HepG2 (cell line): ENCODE measurements around the gene PCNX4. TPM values are rescaled to one million over a fixed set of nuclear protein-coding genes. Genes with fewer than 3 reads are reported as not detected.

Source experiments
- EEA1 ChIP-seq: sonication (generic); formaldehyde crosslinking; IDR thresholded peaks from 2 replicates; pipeline ENCODE4 v1.5.1; 2020; ENCODE audit warnings: mild to moderate bottlenecking, missing genetic modification reagents, borderline replicate concordance
- FUBP1 ChIP-seq: sonication (generic); formaldehyde crosslinking; IDR thresholded peaks from 2 replicates; pipeline ENCODE4 v1.5.1; 2020; ENCODE audit warnings: missing genetic modification reagents, mild to moderate bottlenecking, borderline replicate concordance
- MBNL3 ChIP-seq: fragments of 250-450 bp; sonication (Bioruptor Pico); conservative IDR thresholded peaks from 2 replicates; pipeline ENCODE4 v1.8.0; 2022; ENCODE audit warnings: mild to moderate bottlenecking, inconsistent platforms
- MED8 ChIP-seq: sonication (generic); formaldehyde crosslinking; IDR thresholded peaks from 2 replicates; pipeline ENCODE4 v1.8.1; 2023; ENCODE audit warnings: mild to moderate bottlenecking, missing genetic modification reagents; ENCODE audit not compliant: insufficient replicate concordance
- NFIC ChIP-seq: IDR thresholded peaks from 2 replicates; pipeline ENCODE4 v1.6.1; 2012; ENCODE audit warnings: mild to moderate bottlenecking, low read length, inconsistent platforms
- PHF8 ChIP-seq: sonication (generic); formaldehyde crosslinking; IDR thresholded peaks from 2 replicates; pipeline ENCODE4 v1.5.0; 2020; ENCODE audit warnings: missing genetic modification reagents
- PRMT3 ChIP-seq: sonication (generic); formaldehyde crosslinking; IDR thresholded peaks from 2 replicates; pipeline ENCODE4 v1.8.1; 2022; ENCODE audit warnings: low read depth, mild to moderate bottlenecking, moderate library complexity, missing genetic modification reagents, borderline replicate concordance
- RFX3 ChIP-seq: IDR thresholded peaks from 2 replicates; pipeline ENCODE4 v1.6.1; 2016; ENCODE audit warnings: missing biosample characterization, missing genetic modification reagents
- SRSF1 ChIP-seq: fragments of 200-400 bp; formaldehyde crosslinking; optimal IDR thresholded peaks from 2 replicates; pipeline ENCODE3; 2017; ENCODE audit warnings: mild to moderate bottlenecking, low read depth, low read length, moderate library complexity
- THAP7 ChIP-seq: sonication (generic); formaldehyde crosslinking; IDR thresholded peaks from 2 replicates; pipeline ENCODE4 v1.8.1; 2023; ENCODE audit warnings: mild to moderate bottlenecking, missing genetic modification reagents
- TOE1 ChIP-seq: sonication (generic); formaldehyde crosslinking; IDR thresholded peaks from 2 replicates; pipeline ENCODE4 v1.4.0; 2020; ENCODE audit warnings: mild to moderate bottlenecking, missing genetic modification reagents
- ZNF232 ChIP-seq: sonication (generic); formaldehyde crosslinking; IDR thresholded peaks from 2 replicates; pipeline ENCODE4 v1.4.0; 2020; ENCODE audit warnings: missing genetic modification reagents, borderline replicate concordance
- ZNF296 ChIP-seq: sonication (generic); formaldehyde crosslinking; conservative IDR thresholded peaks from 2 replicates; pipeline ENCODE4 v1.5.0; 2020; ENCODE audit warnings: mild to moderate bottlenecking, missing genetic modification reagents
- ZNF430 ChIP-seq: sonication (generic); formaldehyde crosslinking; IDR thresholded peaks from 2 replicates; pipeline ENCODE4 v1.9.0; 2021; ENCODE audit warnings: mild to moderate bottlenecking, missing genetic modification reagents
- ZNF619 ChIP-seq: sonication (generic); formaldehyde crosslinking; IDR thresholded peaks from 2 replicates; pipeline ENCODE4 v1.4.0; 2020; ENCODE audit warnings: mild to moderate bottlenecking, missing genetic modification reagents
- ZNF749 ChIP-seq: sonication (generic); formaldehyde crosslinking; IDR thresholded peaks from 2 replicates; pipeline ENCODE4 v1.8.0; 2022; ENCODE audit warnings: mild to moderate bottlenecking, missing genetic modification reagents, moderate library complexity, borderline replicate concordance
- ZNF781 ChIP-seq: sonication (generic); formaldehyde crosslinking; IDR thresholded peaks from 2 replicates; pipeline ENCODE4 v1.5.1; 2020; ENCODE audit warnings: borderline replicate concordance, mild to moderate bottlenecking, missing genetic modification reagents; ENCODE audit errors: not compliant biosample characterization
- polyA plus RNA-seq, 8 experiments: library from polyadenylated mRNA; depleted of rRNA in 3 of 8; stranded (reverse) in 7 of 8; unstranded in 1 of 8; fragments of >200 nt; fragmentation: Illumina TruSeq in 4 of 8; extraction: Trizol in 4 of 8; gene quantifications; 2 replicates each; pipeline versions ENCODE4 v1.2.1 to v1.2.3, GENCODE V29; 2011 to 2016; ENCODE audit warnings: low read depth in 4 of 8, missing spikeins in 1 of 8, mixed read lengths in 1 of 8; ENCODE audit not compliant: insufficient read depth in 1 of 8
- total RNA-seq, 5 experiments: library from RNA; depleted of rRNA; stranded (reverse); fragments of >200 nt; fragmentation: Illumina TruSeq; extraction: Trizol; gene quantifications; 2 replicates each; pipeline ENCODE4 v1.2.3, GENCODE V29; 2016; ENCODE audit warnings: low read depth in 1 of 5
- TF ChIP-seq, protein P1 (sequence below): sonication (generic); formaldehyde crosslinking; IDR thresholded peaks from 2 replicates; pipeline ENCODE4 v1.5.0; 2020; ENCODE audit warnings: mild to moderate bottlenecking, missing genetic modification reagents, borderline replicate concordance

PCNX4 gene
- total and polyA plus RNA-seq, 2 of the 13 experiments (the other 11 are each of a cell fraction or from before 2014, with no cell fraction given), result 28.6 to 43.0 TPM

DNA sequence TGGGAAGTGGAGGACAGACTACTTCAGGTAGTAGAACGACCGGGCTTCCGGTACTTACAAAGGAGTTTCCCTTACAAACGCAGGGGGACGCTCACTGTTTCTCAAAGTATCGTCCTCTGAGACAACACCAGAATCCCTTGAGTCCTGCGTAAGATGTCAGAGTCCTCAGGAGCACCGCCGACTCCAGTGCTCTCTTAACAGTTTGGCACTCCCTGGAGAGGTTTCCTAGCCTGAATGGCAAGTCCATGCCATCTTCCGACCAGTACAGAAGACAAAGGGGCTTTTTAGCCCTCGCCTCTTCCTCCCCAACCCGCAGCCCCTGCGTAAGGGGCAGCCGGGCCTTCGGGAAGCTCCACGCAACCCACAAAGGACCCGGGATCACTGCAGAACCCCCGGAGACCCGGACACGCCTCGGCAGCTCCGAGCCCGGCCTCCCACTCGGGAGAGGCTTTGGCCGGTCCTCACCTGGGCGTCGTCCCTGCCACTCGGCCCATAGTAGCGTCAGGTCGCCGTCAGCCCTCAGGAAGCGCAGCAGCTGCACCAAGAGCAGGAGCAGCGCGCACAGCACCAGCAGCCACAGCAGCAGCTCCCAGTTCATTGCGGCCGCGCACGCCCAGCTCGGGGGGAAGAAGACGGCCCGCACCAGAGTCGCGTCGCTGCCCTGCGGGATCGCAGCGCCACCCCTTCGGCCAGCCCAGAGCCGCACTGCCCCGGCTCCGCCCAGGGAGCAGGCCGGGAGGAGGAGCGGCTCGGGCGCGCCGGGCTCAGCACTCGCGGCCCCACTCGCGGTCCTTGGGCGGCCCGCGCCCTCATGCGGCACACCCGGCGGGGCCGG lies 73.2 kb downstream of the PCNX4 start, which contains the start of gene DHRS7 (continued):
- TF ChIP-seq, protein P1, sequence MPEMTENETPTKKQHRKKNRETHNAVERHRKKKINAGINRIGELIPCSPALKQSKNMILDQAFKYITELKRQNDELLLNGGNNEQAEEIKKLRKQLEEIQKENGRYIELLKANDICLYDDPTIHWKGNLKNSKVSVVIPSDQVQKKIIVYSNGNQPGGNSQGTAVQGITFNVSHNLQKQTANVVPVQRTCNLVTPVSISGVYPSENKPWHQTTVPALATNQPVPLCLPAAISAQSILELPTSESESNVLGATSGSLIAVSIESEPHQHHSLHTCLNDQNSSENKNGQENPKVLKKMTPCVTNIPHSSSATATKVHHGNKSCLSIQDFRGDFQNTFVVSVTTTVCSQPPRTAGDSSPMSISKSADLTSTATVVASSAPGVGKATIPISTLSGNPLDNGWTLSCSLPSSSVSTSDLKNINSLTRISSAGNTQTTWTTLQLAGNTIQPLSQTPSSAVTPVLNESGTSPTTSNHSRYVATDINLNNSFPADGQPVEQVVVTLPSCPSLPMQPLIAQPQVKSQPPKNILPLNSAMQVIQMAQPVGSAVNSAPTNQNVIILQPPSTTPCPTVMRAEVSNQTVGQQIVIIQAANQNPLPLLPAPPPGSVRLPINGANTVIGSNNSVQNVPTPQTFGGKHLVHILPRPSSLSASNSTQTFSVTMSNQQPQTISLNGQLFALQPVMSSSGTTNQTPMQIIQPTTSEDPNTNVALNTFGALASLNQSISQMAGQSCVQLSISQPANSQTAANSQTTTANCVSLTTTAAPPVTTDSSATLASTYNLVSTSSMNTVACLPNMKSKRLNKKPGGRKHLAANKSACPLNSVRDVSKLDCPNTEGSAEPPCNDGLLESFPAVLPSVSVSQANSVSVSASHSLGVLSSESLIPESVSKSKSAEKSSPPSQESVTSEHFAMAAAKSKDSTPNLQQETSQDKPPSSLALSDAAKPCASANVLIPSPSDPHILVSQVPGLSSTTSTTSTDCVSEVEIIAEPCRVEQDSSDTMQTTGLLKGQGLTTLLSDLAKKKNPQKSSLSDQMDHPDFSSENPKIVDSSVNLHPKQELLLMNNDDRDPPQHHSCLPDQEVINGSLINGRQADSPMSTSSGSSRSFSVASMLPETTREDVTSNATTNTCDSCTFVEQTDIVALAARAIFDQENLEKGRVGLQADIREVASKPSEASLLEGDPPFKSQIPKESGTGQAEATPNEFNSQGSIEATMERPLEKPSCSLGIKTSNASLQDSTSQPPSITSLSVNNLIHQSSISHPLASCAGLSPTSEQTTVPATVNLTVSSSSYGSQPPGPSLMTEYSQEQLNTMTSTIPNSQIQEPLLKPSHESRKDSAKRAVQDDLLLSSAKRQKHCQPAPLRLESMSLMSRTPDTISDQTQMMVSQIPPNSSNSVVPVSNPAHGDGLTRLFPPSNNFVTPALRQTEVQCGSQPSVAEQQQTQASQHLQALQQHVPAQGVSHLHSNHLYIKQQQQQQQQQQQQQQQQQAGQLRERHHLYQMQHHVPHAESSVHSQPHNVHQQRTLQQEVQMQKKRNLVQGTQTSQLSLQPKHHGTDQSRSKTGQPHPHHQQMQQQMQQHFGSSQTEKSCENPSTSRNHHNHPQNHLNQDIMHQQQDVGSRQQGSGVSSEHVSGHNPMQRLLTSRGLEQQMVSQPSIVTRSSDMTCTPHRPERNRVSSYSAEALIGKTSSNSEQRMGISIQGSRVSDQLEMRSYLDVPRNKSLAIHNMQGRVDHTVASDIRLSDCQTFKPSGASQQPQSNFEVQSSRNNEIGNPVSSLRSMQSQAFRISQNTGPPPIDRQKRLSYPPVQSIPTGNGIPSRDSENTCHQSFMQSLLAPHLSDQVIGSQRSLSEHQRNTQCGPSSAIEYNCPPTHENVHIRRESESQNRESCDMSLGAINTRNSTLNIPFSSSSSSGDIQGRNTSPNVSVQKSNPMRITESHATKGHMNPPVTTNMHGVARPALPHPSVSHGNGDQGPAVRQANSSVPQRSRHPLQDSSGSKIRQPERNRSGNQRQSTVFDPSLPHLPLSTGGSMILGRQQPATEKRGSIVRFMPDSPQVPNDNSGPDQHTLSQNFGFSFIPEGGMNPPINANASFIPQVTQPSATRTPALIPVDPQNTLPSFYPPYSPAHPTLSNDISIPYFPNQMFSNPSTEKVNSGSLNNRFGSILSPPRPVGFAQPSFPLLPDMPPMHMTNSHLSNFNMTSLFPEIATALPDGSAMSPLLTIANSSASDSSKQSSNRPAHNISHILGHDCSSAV (CRISPR knock-in tag), result no peak
- TF ChIP-seq ZNF749 (CRISPR knock-in tag), result no peak
- TF ChIP-seq THAP7 (CRISPR knock-in tag), result no peak
- TF ChIP-seq MBNL3, result no peak
- TF ChIP-seq PRMT3 (CRISPR knock-in tag), result 0 out of 2 replicates have a peak, but pooled peaks have one; percentile 25
- peak; percentile 92 for TF ChIP-seq PHF8 (CRISPR knock-in tag)
- no peak for TF ChIP-seq ZNF430
- TF ChIP-seq NFIC, result no peak
- TF ChIP-seq ZNF232 (CRISPR knock-in tag), result no peak; the same call in 1 of the 2 replicates
- TF ChIP-seq EEA1 (CRISPR knock-in tag), result 0 out of 2 replicates have a peak, but pooled peaks have one; percentile 48
- no peak; the same call in 1 of the 2 replicates for TF ChIP-seq FUBP1
- peak; percentile 48; the same call in 1 of the 2 replicates for TF ChIP-seq ZNF619
- TF ChIP-seq TOE1 (CRISPR knock-in tag), result no peak
- no peak for TF ChIP-seq RFX3 (CRISPR knock-in tag)
- peak; percentile 71 for TF ChIP-seq SRSF1
- peak; percentile 55 for TF ChIP-seq MED8
- 0 out of 2 replicates have a peak, but pooled peaks have one; percentile 22 for TF ChIP-seq ZNF296 (CRISPR knock-in tag)
- no peak for TF ChIP-seq ZNF781 (CRISPR knock-in tag)
